H1 (cell line): ENCODE data around the gene SLC7A7. TPM values are rescaled to one million over a fixed set of nuclear protein-coding genes. Genes with fewer than 3 reads are reported as not detected.
"Not testable (repeated sequence)": the region's sequence is repeated elsewhere in the genome, so short reads cannot be mapped to it uniquely, and the experiment has no call there.

Experiments used
- CTCF ChIA-PET: fragments of 300-600 bp; sonication (Branson Sonifier 250); formaldehyde crosslinking; loops from one replicate; lab custom pipeline; 2021; ENCODE audit not compliant: partially characterized antibody; lab: Charles Lee
- POLR2A ChIA-PET: fragments of 300-600 bp; sonication (Branson Sonifier 250); formaldehyde crosslinking; loops from one replicate; lab custom pipeline; 2021; ENCODE audit warnings: inconsistent platforms; ENCODE audit not compliant: partially characterized antibody; lab: Charles Lee
- DNase-seq, 2 experiments: peaks; one replicate each; pipeline versions ENCODE4 v3.0.0 to v3.0.0-alpha.2; 2010 to 2022; ENCODE audit warnings: low spot score in 2 of 2, low read depth in 1 of 2, mixed read lengths in 1 of 2
- FAIRE-seq: peaks from 2 replicates; lab custom pipeline; 2011; peaks lifted over from hg19 to GRCh38; lab: Jason Lieb, UNC
- H2AFZ ChIP-seq: 2 replicates; pipeline ENCODE4 v1.8.1; 2012; ENCODE audit warnings: low read length, inconsistent platforms
- H2AK5ac ChIP-seq: 2 replicates; pipeline ENCODE4 v1.6.1; 2013; ENCODE audit warnings: low read depth, low read length
- H2BK120ac ChIP-seq: replicated peaks from 2 replicates; pipeline ENCODE3; 2013; ENCODE audit warnings: low read depth, low read length, inconsistent platforms
- H2BK12ac ChIP-seq: 2 replicates; pipeline ENCODE4 v1.6.1; 2013; ENCODE audit warnings: low read depth, low read length
- H2BK15ac ChIP-seq: 2 replicates; pipeline ENCODE4 v1.6.1; 2013; ENCODE audit warnings: low read length
- H2BK20ac ChIP-seq: 2 replicates; pipeline ENCODE4 v1.6.1; 2013; ENCODE audit warnings: low read length
- H2BK5ac ChIP-seq: 2 replicates; pipeline ENCODE4 v1.6.1; 2013; ENCODE audit warnings: low read depth, low read length
- H3K14ac ChIP-seq: 2 replicates; pipeline ENCODE4 v1.6.1; 2013; ENCODE audit warnings: inconsistent platforms; ENCODE audit not compliant: insufficient read length
- H3K18ac ChIP-seq: 2 replicates; pipeline ENCODE4 v1.6.1; 2013; ENCODE audit warnings: low read length; ENCODE audit errors: extremely low read depth
- H3K23ac ChIP-seq: 2 replicates; pipeline ENCODE4 v1.6.1; 2013; ENCODE audit warnings: inconsistent platforms; ENCODE audit not compliant: insufficient read length
- H3K23me2 ChIP-seq: 2 replicates; pipeline ENCODE4 v1.6.1; 2013; ENCODE audit warnings: low read depth, low read length
- H3K27ac ChIP-seq: 2 replicates; pipeline ENCODE4 v1.6.1; 2011; ENCODE audit warnings: low read depth, low read length, inconsistent platforms
- H3K27me3 ChIP-seq, 4 experiments: replicated peaks in 1 of 4; 1 replicate in 1 of 4; 2 replicates in 3 of 4; pipeline versions ENCODE4 v1.6.1 to v1.8.1; 2011 to 2013; ENCODE audit warnings: low read length in 3 of 4, mild to moderate bottlenecking in 3 of 4, inconsistent platforms in 2 of 4, mixed read lengths in 2 of 4, moderate library complexity in 1 of 4; ENCODE audit not compliant: control insufficient read depth in 3 of 4, insufficient read depth in 3 of 4; ENCODE audit errors: extremely low read depth in 1 of 4
- H3K36me3 ChIP-seq, 4 experiments: 2 replicates each; pipeline versions ENCODE4 v1.6.1 to v1.8.1; 2011 to 2013; ENCODE audit warnings: mild to moderate bottlenecking in 4 of 4, low read length in 3 of 4, moderate library complexity in 2 of 4, control low read depth in 1 of 4, inconsistent platforms in 1 of 4; ENCODE audit not compliant: insufficient read depth in 4 of 4, control insufficient read depth in 2 of 4
- H3K4ac ChIP-seq: replicated peaks from 2 replicates; pipeline ENCODE3; 2013; ENCODE audit warnings: low read length, low read depth, mixed read lengths, inconsistent platforms; ENCODE audit not compliant: insufficient read length
- H3K4me1 ChIP-seq, 4 experiments: replicated peaks in 1 of 4; 1 replicate in 1 of 4; 2 replicates in 3 of 4; pipeline versions ENCODE4 v1.6.1 to v1.8.1; 2011 to 2013; ENCODE audit warnings: low read length in 3 of 4, inconsistent platforms in 2 of 4, mixed read lengths in 1 of 4; ENCODE audit not compliant: insufficient read depth in 4 of 4, control insufficient read depth in 3 of 4
- H3K4me2 ChIP-seq, 2 experiments: 2 replicates each; pipeline versions ENCODE4 v1.6.1 to v1.8.1; 2011 to 2013; ENCODE audit warnings: low read depth in 2 of 2, low read length in 2 of 2, control low read depth in 1 of 2, inconsistent platforms in 1 of 2, mild to moderate bottlenecking in 1 of 2; ENCODE audit not compliant: insufficient read depth in 1 of 2
- H3K4me3 ChIP-seq, 4 experiments: fragments of 200-600, 300-600 bp in 1 of 4; sonication (generic), shearing (Covaris generic), sonication (Bioruptor Twin) in 1 of 4; 2 replicates each; pipeline versions ENCODE4 v1.5.1 to v1.8.1; 2011 to 2016; ENCODE audit warnings: low read length in 4 of 4, low read depth in 3 of 4, control low read depth in 2 of 4, inconsistent platforms in 2 of 4, mild to moderate bottlenecking in 2 of 4, mixed read lengths in 1 of 4, moderate library complexity in 1 of 4; ENCODE audit not compliant: insufficient read depth in 2 of 4; ENCODE audit errors: extremely low read depth in 1 of 4
- H3K56ac ChIP-seq: replicated peaks from 2 replicates; pipeline ENCODE3; 2013; ENCODE audit warnings: low read depth, mild to moderate bottlenecking, mixed read lengths, low read length, inconsistent platforms; ENCODE audit not compliant: insufficient read length
- H3K79me1 ChIP-seq: 2 replicates; pipeline ENCODE4 v1.6.1; 2013; ENCODE audit warnings: low read depth, low read length, control low read depth
- H3K79me2 ChIP-seq, 2 experiments: 2 replicates each; pipeline versions ENCODE4 v1.6.1 to v1.8.1; 2012 to 2013; ENCODE audit warnings: low read length in 2 of 2, mild to moderate bottlenecking in 2 of 2, inconsistent platforms in 1 of 2; ENCODE audit not compliant: insufficient read depth in 2 of 2, control insufficient read depth in 1 of 2
- H3K9ac ChIP-seq, 4 experiments: replicated peaks in 1 of 4; 1 replicate in 1 of 4; 2 replicates in 3 of 4; pipeline versions ENCODE4 v1.6.1 to v1.8.1; 2011 to 2013; ENCODE audit warnings: low read depth in 3 of 4, low read length in 3 of 4, control low read depth in 2 of 4, mild to moderate bottlenecking in 2 of 4, moderate library complexity in 2 of 4, inconsistent platforms in 1 of 4; ENCODE audit errors: extremely low read depth in 1 of 4
- H3K9me3 ChIP-seq, 2 experiments: 2 replicates each; pipeline versions ENCODE4 v1.6.1 to v1.8.1; 2012 to 2013; ENCODE audit warnings: mild to moderate bottlenecking in 2 of 2, moderate library complexity in 2 of 2, control low read depth in 1 of 2, inconsistent platforms in 1 of 2, low read depth in 1 of 2, low read length in 1 of 2, mixed read lengths in 1 of 2; ENCODE audit not compliant: insufficient read depth in 2 of 2
- H4K20me1 ChIP-seq, 2 experiments: replicated peaks in 1 of 2; 2 replicates each; pipeline versions ENCODE3 to v1.8.1; 2011 to 2013; ENCODE audit warnings: inconsistent platforms in 2 of 2, low read length in 2 of 2, mild to moderate bottlenecking in 1 of 2; ENCODE audit not compliant: insufficient read depth in 2 of 2, control insufficient read depth in 1 of 2
- H4K5ac ChIP-seq: 2 replicates; pipeline ENCODE4 v1.6.1; 2013; ENCODE audit warnings: low read length, low read depth, mixed read lengths, inconsistent platforms; ENCODE audit not compliant: insufficient read length
- H4K8ac ChIP-seq: 2 replicates; pipeline ENCODE4 v1.8.0; 2013; ENCODE audit warnings: mild to moderate bottlenecking, moderate library complexity, low read length, inconsistent platforms; ENCODE audit not compliant: insufficient read depth; ENCODE audit errors: extremely low read depth
- H4K91ac ChIP-seq: replicated peaks from 2 replicates; pipeline ENCODE3; 2013; ENCODE audit warnings: low read length, mixed read lengths, inconsistent platforms; ENCODE audit not compliant: insufficient read length
- ATF2 ChIP-seq: IDR thresholded peaks from 2 replicates; pipeline ENCODE4 v1.6.1; 2012; ENCODE audit warnings: low read length, inconsistent platforms
- JUND ChIP-seq: IDR thresholded peaks from 2 replicates; pipeline ENCODE4 v1.6.1; 2011; ENCODE audit warnings: mild to moderate bottlenecking, improper control_type of control experiment, low read length
- TAF7 ChIP-seq: optimal IDR thresholded peaks from 2 replicates; pipeline ENCODE3; 2011; ENCODE audit warnings: low read depth, mild to moderate bottlenecking, inconsistent platforms, low read length, moderate library complexity, borderline replicate concordance
- WGBS, 2 experiments: shearing (Covaris generic) in 1 of 2; methylation state at CpG; one replicate each; pipeline versions ENCODE4 v1.1.6 to v1.1.7; 2013 to 2015; ENCODE audit warnings: low lambda C conversion rate in 2 of 2, mixed read lengths in 2 of 2, inconsistent platforms in 1 of 2, low coverage in 1 of 2, missing lambda C conversion rate in 1 of 2; ENCODE audit not compliant: insufficient replicate concordance in 2 of 2, insufficient coverage in 1 of 2, insufficient read length in 1 of 2; ENCODE audit errors: extremely low coverage in 1 of 2, missing lambda C conversion rate in 1 of 2; 5-methylcytosine and 5-hydroxymethylcytosine counted together
- polyA plus RNA-seq, 7 experiments: library from polyadenylated mRNA; depleted of rRNA in 3 of 7; stranded (reverse) in 5 of 7; unstranded in 2 of 7; fragments of >200 nt in 5 of 7; fragments of 200-250 nt in 2 of 7; gene quantifications; 1 replicate in 5 of 7; 2 replicates in 1 of 7; 4 replicates in 1 of 7; pipeline versions ENCODE4 v1.2.1 to v1.2.3, GENCODE V29; 2011 to 2013; ENCODE audit warnings: missing spikeins in 2 of 7, mixed read lengths in 2 of 7
- total RNA-seq: library from RNA; stranded (reverse); fragmentation: NEBNext Ultra II Directional; extraction: Animal tissue kit (Norgen Biotek cat#: 25700); gene quantifications from 2 replicates; pipeline ENCODE4 v1.2.1, GENCODE V29; 2021

Gene SLC7A7
- total and polyA plus RNA-seq, 2 of the 8 experiments (the other 6 are each of a cell fraction or from before 2014, with no cell fraction given) = 5.8 to 14.9 TPM

DNA sequence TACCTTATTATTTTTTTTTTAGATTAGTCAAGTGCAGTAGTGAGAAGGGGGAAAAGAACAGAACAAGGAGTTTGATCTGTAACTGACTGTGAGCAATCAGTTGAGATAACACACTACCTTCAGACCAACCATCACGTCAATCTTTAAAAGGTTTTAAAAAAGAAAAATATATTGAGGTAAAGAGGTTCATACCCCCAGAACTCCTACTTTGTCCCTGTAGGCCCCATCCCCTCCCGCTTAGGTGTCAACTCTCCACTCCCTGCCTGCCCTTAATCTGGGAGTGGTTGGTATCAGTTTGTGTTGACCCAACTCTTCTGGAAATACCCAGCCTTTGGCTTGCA, 37.3 kb upstream of the SLC7A7 start (continued):
- TF ChIP-seq JUND = no peak
- no peak for TF ChIP-seq ATF2
- no peak for TF ChIP-seq TAF7

DNA sequence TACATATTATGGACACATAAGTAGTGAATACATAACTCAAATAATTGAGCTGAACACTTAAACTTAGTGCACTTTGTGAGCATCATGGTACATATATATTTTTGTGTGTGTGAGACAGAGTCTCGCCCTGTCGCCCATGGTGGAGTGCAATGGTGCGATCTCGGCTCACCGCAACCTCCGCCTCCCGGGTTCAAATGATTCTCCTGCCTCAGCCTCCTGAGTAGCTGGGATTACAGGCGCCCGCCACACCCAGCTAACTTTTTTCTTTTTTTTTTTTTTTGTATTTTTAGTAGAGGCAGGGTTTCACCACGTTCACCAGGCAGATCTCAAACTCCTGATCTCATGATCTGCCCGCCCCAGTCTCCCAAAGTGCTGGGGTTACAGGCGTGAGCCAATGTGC, 36.9 kb upstream of the SLC7A7 start:
- peaks cover 4 to 22% (median 11%) of the 10 kb centered on the region in 4 experiments for H3K4me1 ChIP-seq
- H3K36me3 ChIP-seq, H4K8ac ChIP-seq, H3K18ac ChIP-seq, H3K23ac ChIP-seq, H2BK5ac ChIP-seq, H2BK20ac ChIP-seq, H3K14ac ChIP-seq, H3K79me2 ChIP-seq, H2BK15ac ChIP-seq, H4K5ac ChIP-seq, H4K20me1 ChIP-seq, H3K9me3 ChIP-seq, H3K56ac ChIP-seq, H3K27me3 ChIP-seq, H3K9ac ChIP-seq, H3K79me1 ChIP-seq, H2BK120ac ChIP-seq, H2AFZ ChIP-seq, H3K27ac ChIP-seq, H3K4me3 ChIP-seq, H3K23me2 ChIP-seq, H2BK12ac ChIP-seq, H4K91ac ChIP-seq, DNase-seq, H2AK5ac ChIP-seq, H3K4ac ChIP-seq, FAIRE-seq, H3K4me2 ChIP-seq: not testable (repeated sequence)
- POLR2A ChIA-PET = interaction anchor here (10.0 to 13.9 kb wide), 2 partner anchors 18 to 30 kb away, joined by 85 to 203 read pairs; partner anchors contain the start of genes MMP14 and MRPL52
- WGBS, 2 experiments = 80% methylated on average over 10 of the region's 12 CpGs; no CpG with 5 or more reads in 1 of the 2 experiments
- CTCF ChIA-PET = interaction anchor here (0.6 to 56.0 kb wide), 30 partner anchors 12 to 463 kb away, joined by 3 to 1562 read pairs (median 6); partner anchors contain the start of genes AJUBA, LRP10, MMP14 and MRPL52
